GM18873 (cell line): ENCODE measurements around the gene SLC4A7.
"Not testable (repeated sequence)": the region's sequence is repeated elsewhere in the genome, so short reads cannot be mapped to it uniquely, and the experiment has no call there.

Source experiments
- ATAC-seq: cut with Tn5 transposase; IDR thresholded peaks from one replicate; pipeline ENCODE4 v1.9.1; 2021; ENCODE audit warnings: mild to moderate bottlenecking, moderate library complexity, moderate number of reproducible peaks; ENCODE audit not compliant: unreplicated experiment, low FRiP score

SLC4A7 gene

DNA sequence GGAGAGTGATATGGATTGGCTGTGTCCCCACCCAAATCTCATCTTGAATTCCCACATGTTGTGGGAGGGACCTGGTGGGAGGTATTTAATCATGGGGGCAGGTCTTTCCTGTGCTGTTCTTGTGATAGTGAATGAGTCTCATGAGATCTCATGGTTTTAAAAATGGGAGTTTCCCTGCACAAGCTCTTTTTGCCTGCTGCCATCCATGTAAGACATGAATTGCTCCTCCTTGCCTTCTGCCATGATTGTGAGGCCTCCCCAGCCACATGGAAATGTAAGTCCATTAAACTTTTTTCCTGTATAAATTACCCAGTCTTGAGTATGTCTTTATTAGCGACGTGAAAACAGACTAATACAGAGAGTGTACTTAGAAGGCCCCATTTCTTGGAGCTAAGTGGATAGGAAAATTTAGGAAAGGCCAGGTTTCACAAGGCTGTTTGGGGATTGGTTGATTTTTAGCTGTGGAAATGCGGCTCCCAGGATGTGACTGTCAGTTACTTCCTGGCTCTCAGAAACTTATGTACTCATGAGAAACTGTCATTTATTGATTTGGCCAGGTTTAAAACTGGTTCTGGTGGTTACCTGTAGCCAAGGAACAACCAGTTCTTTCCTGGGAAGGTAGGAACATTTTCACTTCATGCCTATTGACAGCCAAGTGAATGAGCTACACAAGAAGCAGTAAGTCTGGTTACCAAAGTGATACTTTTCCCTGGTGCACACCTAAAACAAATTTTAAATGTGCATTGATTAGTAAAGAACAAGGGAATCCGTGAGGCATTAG, 155.0 kb downstream of the SLC4A7 start:
- not testable (repeated sequence) for ATAC-seq

DNA sequence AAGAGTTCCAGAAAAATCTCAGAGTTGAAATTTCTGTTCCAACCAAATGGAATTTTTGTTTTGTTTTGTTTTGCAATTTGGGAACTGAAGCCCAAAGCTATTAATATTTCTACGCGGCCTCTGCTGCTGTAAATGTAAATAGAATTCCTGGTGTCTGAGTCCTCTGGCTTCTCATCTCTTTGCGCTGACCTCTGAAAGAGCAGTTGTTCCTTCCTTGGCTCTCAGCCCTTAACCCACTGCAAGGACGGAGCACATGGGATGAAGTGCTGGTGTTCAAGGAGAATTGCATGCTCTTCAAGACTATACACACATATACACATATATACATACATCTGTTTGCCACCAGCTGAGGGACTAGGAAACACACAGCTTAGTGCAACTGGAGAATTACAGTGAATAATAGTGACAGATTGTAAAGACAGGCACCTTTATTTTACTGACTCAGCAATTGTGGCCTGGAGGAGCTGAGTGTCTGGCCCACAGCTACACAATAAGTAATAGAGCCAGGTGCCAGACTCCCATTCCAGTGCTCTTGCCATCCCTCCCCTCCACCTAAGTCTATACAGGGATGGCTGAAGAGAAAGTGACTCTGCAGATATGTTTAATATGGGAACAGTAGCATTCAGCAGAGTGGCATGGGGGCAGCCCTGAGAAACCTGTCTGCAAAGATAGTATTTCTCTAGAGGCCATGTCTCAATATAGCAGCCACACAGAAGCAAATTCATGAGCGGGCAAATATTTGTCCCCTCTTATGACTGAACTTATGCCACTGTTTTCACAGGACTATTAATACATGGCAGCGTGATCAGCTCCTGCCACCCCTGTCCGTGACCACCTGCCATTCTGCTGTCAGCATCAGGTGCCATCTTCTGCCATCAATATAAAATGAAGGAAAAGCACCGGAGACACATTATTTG, 157.3 kb downstream of the SLC4A7 start:
- no peak for ATAC-seq

DNA sequence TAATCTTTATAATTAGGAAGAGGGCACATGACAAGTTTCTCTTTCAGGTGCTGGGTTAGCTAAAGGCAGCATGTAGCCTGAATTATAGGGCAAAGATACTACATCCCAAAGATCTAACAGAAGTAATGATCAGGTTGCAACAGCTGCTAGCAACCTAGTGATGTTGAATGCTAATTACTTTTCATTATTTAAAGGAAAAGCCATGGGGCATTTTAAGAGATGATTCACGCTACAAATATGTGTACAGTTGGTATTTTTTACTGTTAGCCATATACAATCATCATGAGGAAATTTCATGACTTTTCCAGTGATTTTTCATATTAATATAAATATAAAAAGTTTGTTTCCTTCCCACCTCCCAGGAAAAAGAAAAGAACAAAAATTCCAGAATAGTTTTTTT, 158.0 kb downstream of the SLC4A7 start:
- no peak for ATAC-seq

DNA sequence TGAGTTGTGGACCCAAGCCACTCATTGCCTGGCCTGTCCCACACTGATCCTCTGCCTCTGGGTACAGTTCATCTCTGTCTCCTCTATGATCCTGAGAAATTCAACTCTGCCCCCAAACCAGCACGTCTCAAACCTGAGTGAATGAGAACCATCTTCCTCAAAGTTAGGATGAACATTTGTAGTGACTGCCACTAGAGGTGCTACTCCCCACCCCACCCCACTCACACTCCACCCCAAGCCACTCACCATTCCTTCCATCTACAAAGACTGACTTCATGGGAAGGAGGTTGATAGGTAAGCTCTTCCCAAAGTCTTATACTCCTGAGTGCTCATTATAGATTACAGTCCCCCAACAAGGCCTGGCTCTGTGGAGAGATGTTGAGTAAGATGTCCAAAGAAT, 158.8 kb downstream of the SLC4A7 start:
- no peak for ATAC-seq

GRCh38 chr3:27324686-27325085, 159.5 kb downstream of the SLC4A7 start:
- no peak for ATAC-seq

- no peak for ATAC-seq
Measured at GRCh38 chr3:27323087-27323570, 161.1 kb downstream of the SLC4A7 start.
